ENCODE measurements around the gene GNG13.

Gene GNG13

DNA sequence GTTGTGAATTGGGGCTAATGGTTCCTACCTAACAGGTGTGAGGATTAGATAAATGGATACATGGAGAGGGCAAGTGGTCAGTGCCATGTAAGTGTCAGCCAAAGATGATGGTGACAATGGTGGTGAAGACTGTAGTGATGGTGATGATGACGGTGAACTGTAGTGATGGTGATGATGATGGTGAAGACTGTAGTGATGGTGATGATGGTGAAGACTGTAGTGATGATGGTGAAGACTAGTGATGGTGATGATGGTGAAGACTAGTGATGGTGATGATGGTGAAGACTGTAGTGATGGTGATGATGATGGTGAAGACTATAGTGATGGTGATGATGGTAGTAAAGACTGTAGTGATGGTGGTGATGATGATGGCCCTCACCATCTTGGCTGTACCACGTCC is 18.1 kb upstream of the GNG13 start:
- DNase-seq (ENCODE audit: low read depth in 2 of 2) = no peak
- TF ChIP-seq, protein P1, sequence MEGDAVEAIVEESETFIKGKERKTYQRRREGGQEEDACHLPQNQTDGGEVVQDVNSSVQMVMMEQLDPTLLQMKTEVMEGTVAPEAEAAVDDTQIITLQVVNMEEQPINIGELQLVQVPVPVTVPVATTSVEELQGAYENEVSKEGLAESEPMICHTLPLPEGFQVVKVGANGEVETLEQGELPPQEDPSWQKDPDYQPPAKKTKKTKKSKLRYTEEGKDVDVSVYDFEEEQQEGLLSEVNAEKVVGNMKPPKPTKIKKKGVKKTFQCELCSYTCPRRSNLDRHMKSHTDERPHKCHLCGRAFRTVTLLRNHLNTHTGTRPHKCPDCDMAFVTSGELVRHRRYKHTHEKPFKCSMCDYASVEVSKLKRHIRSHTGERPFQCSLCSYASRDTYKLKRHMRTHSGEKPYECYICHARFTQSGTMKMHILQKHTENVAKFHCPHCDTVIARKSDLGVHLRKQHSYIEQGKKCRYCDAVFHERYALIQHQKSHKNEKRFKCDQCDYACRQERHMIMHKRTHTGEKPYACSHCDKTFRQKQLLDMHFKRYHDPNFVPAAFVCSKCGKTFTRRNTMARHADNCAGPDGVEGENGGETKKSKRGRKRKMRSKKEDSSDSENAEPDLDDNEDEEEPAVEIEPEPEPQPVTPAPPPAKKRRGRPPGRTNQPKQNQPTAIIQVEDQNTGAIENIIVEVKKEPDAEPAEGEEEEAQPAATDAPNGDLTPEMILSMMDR (IDR thresholded peaks at IDR 0.05; ENCODE audit: low read depth, low read length) = no peak
- H3K4me3 ChIP-seq (replicated peaks in 1 of 2; ENCODE audit: low read depth in 2 of 2, low read length in 2 of 2) = no peak overlapping the region

DNA sequence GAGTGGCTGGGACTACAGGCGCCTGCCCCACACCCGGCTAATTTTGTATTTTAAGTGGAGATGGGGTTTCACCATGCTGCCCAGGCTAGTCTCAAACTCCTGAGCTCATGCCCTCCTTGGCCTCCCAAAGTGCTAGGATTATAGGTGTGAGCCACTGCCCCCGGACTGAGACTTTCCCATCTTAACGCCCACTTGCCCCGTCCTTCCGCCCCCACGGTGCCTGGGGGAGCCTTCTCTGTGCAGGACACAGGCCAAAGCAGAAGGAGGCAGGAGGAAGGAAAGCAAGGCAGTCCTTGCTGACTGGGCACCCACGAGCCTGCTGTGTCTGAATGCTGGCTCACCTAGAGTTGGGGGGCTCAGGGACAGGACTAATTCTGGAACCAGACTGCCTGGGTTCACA is 17.6 kb upstream of the GNG13 start:
- no peak for DNase-seq (ENCODE audit: low read depth in 2 of 2)
- TF ChIP-seq, protein P1 (IDR thresholded peaks at IDR 0.05; ENCODE audit: low read depth, low read length) = no peak

DNA sequence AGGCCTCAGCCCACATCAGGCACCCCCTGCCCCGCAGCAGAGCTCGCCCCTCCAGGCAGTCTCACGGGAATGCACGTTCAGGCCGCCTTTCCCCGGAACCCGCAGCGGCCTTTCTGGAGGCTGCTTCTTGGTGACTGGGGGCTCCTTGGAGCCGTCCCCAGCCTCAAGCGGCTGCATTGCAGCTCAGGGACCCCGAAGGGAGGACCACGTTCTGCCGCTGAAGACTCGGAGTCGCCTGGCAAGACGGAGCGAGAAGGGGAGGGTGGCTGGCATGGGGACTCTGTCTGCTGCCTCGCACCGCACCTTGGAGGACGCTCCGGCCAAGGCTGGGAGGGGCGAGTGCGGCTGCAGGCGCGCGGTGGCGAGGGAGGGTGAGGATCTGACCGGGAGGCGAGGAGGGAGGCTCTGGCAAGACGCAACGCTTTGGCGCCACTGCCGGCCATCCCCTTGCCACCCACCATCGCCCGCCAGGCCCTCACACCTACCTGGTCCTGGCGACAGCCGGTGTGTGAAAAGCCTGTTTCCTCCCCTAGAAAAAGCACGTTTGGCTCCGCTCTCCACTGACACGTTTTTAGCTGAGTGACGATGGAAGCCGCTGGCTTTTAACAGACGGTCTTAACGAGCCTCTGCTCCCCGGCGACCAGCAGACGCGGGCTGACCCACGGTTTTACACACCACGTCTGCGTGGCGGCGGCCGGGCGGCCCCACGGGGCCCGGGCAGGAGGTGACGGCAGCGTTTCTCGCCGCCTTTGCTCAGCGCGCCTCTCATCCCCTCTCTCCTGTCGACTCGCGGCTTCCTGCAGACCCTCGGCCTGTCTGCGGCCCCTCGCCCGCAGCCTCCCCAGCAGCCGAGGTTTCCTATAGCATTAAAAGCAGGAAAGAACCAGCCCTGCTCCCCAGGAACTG is 16.7 kb upstream of the GNG13 start:
- H3K4me3 ChIP-seq (replicated peaks in 1 of 2; ENCODE audit: low read depth in 2 of 2, low read length in 2 of 2) = no peak overlapping the region
- TF ChIP-seq, protein P1 (IDR thresholded peaks at IDR 0.05; ENCODE audit: low read depth, low read length) = no peak
- DNase-seq (ENCODE audit: low read depth in 2 of 2) = no peak

More for the DNA sequence above, 17.6 kb upstream of the GNG13 start:
- no peak overlapping the region for H3K4me3 ChIP-seq (replicated peaks in 1 of 2; ENCODE audit: low read depth in 2 of 2, low read length in 2 of 2)

DNA sequence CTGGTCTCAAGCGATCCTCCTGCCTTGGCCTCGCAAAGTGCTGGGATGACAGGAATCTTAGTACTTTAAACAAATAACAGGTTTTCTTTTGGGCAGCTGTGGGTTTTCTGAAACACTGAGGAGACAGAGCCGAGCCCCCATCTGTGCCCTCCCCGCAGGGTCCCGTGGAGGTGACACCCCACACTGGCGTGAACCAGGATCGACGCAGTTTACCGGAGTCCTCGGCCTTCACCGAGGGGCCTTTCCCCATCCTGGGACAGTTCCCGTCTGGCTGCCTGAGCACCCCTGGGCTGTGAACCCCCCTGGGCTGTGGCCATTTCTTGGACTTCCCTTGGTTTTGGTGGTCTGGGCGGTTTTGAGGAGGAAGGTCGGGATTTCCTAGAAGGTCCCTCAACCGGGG is 15.3 kb upstream of the GNG13 start:
- TF ChIP-seq, protein P1 (IDR thresholded peaks at IDR 0.05; ENCODE audit: low read depth, low read length) = no peak
- no peak overlapping the region for H3K4me3 ChIP-seq (replicated peaks in 1 of 2; ENCODE audit: low read depth in 2 of 2, low read length in 2 of 2)
- no peak for DNase-seq (ENCODE audit: low read depth in 2 of 2)

DNA sequence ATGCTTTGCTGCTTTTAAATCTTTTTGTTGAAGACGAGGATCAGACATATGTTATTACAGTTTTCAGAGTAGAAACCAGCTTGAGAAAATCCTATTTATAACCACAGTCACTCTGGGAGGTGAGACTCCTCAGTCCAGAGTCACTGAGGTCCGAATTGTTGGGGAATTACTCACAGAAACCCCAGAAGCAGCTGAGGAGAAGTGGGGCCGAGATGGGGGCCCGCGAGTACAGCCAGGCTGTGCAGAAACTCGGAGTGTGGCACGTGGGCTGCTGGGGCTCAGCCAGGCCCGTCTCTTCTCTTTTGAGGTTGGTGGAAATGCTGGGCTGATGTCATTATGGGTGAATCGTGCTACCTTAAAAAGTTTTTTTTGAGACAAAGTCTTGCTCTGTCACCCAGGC is 14.4 kb upstream of the GNG13 start:
- TF ChIP-seq, protein P1 (IDR thresholded peaks at IDR 0.05; ENCODE audit: low read depth, low read length) = no peak
- H3K4me3 ChIP-seq (replicated peaks in 1 of 2; ENCODE audit: low read depth in 2 of 2, low read length in 2 of 2) = no peak overlapping the region
- DNase-seq (ENCODE audit: low read depth in 2 of 2) = peak; percentile 11 to 54

DNA sequence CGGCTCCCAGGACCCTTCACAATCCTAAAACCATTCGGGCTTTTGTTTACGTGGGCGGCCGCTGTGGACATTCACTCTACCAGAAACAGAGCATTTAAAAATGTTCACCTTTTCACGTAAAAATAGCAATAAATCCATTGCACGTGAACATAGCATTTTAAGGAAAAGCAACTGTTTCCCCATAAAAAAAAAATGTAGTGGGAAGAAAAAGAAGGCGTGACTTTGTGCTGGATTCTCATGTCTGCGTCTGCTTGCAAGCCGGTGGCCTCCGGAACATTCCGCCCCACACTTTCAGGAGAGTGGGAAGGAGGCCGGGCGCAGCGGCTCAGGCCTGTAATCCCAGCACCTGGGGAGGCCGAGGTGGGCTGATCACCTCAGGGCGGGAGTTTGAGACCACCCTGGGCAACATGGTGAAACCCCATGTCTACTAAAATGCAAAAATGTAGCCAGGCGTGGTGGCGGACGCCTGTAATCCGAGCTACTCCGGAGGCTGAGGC is 13.4 kb upstream of the GNG13 start:
- no peak for DNase-seq (ENCODE audit: low read depth in 2 of 2)
- no peak overlapping the region for H3K4me3 ChIP-seq (replicated peaks in 1 of 2; ENCODE audit: low read depth in 2 of 2, low read length in 2 of 2)
- TF ChIP-seq, protein P1 (IDR thresholded peaks at IDR 0.05; ENCODE audit: low read depth, low read length) = no peak
